ENCODE data around the gene GLI3. TPM values are rescaled to one million over a fixed set of nuclear protein-coding genes. Genes with fewer than 3 reads are reported as not detected.

The GLI3 gene
- polyA plus RNA-seq, 1 of the 3 experiments (the other 2 are of a cell fraction), result 0.08 TPM

DNA sequence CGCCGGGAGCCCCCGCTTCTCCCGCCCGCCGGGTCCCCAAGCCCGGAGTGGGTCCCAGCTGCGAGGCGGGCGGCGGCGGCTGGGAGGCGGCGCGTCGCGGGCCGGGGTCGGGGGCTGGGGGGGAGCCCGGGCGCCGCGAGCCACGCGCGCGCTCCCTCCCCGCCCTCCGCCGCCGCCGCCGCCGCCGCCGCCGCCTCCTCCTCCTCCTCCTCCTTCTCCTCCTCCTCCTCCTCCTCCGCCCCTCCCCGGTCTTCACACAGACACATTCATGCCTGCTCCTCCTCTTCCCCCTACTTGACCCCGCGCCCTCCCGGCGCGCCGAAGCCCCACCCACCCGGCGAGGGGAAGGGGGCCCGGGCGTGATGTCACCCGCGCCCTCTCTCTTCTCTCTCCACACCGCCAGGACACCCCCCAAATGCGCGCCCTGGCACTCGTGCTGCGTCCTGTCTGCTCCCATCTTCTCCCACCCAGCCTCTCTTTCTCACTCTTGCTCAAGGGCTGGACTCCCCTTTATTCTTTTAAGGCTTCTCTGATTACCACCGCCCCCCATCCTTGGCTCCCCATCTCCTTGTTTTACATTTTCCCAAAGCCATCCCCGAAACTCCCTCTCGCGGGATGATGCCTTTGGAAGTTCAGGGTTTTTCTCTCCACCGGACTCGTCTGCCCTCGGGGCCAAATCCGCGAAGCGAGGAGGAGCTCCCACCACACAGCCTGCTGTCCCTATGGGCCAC, 967 bp upstream of the GLI3 start:
- H3K9me2 ChIP-seq, result no peaks in the 10 kb centered on the region
- peak overlapping the region; percentile 97 for H3K4me2 ChIP-seq
- TF ChIP-seq NFIC (IDR thresholded peaks at IDR 0.05; ENCODE audit: borderline replicate concordance), result no peak
- TF ChIP-seq EP300 (IDR thresholded peaks at IDR 0.05; ENCODE audit: borderline replicate concordance in 1 of 2, low read depth in 1 of 2, low read length in 1 of 2), result no peak
- TF ChIP-seq RCOR1 (IDR thresholded peaks at IDR 0.05; ENCODE audit: low read length), result no peak
- TF ChIP-seq POLR2AphosphoS5 (IDR thresholded peaks at IDR 0.05; ENCODE audit: low read depth, low read length), result no peak
- no peak for TF ChIP-seq GABPA (IDR thresholded peaks at IDR 0.05; ENCODE audit: low read depth)
- H3K27me3 ChIP-seq (ENCODE audit: insufficient read depth), result peaks cover 85% of the 10 kb centered on the region
- no peak for DNase-seq
- H3K9me3 ChIP-seq, result no peaks in the 10 kb centered on the region
- POLR2A ChIA-PET, result no interaction called here
- CTCF ChIA-PET, result interaction anchor here (1.0 kb wide), 1 partner anchor 297 kb away, joined by 3 read pairs; no protein-coding TSS in a partner anchor
- H3K79me2 ChIP-seq (ENCODE audit: insufficient read depth), result no peaks in the 10 kb centered on the region
- H3K9ac ChIP-seq, result no peak overlapping the region
- peaks cover 7% of the 10 kb centered on the region for H3F3A ChIP-seq (replicated peaks; ENCODE audit: insufficient read depth)
- peaks cover 0 to 4% of the 10 kb centered on the region in 2 experiments; a peak in 2 of 4 replicates for H3K4me1 ChIP-seq (ENCODE audit: control insufficient read depth in 1 of 2, insufficient read depth in 2 of 2, low read depth in 1 of 2, low read length in 1 of 2)
- H3K27ac ChIP-seq (ENCODE audit: low read depth in 2 of 2, low read length in 1 of 2), result no peak overlapping the region
- H4K20me1 ChIP-seq (ENCODE audit: insufficient read depth), result no peaks in the 10 kb centered on the region
- WGBS (ENCODE audit: low lambda C conversion rate), result 8% methylated on average over 34 of the region's 66 CpGs
- H2AFZ ChIP-seq (ENCODE audit: low read depth), result peak overlapping the region; percentile 89
- H3K4me3 ChIP-seq (ENCODE audit: low read depth in 2 of 2, low read length in 1 of 2), result peak overlapping the region; percentile 49 to 77
- no peaks in the 10 kb centered on the region for H3K36me3 ChIP-seq (replicated peaks in 1 of 2; ENCODE audit: control insufficient read depth in 1 of 2, insufficient read depth in 2 of 2, low read length in 1 of 2)

- Histone ChIP-seq H3F3A (replicated peaks; ENCODE audit: insufficient read depth) (peaks cover 7% of the 10 kb centered on the region), H3K27me3 (ENCODE audit: insufficient read depth) (peaks cover 87% of the 10 kb centered on the region), H4K20me1 (ENCODE audit: insufficient read depth) (no peaks in the 10 kb centered on the region), H2AFZ (ENCODE audit: low read depth) (peak overlapping the region; percentile 81), H3K79me2 (ENCODE audit: insufficient read depth) (no peaks in the 10 kb centered on the region), H3K36me3 (replicated peaks in 1 of 2; ENCODE audit: control insufficient read depth in 1 of 2, insufficient read depth in 2 of 2, low read length in 1 of 2) (no peaks in the 10 kb centered on the region), H3K9ac (no peak overlapping the region), H3K27ac (ENCODE audit: low read depth in 2 of 2, low read length in 1 of 2) (no peak overlapping the region), H3K4me2 (peak overlapping the region; percentile 97), H3K9me3 (no peaks in the 10 kb centered on the region), H3K4me3 (ENCODE audit: low read depth in 2 of 2, low read length in 1 of 2) (peak overlapping the region; percentile 49 to 72; a peak in 3 of 4 replicates), H3K9me2 (no peaks in the 10 kb centered on the region), H3K4me1 (ENCODE audit: control insufficient read depth in 1 of 2, insufficient read depth in 2 of 2, low read depth in 1 of 2, low read length in 1 of 2) (peaks cover 0 to 4% of the 10 kb centered on the region in 2 experiments; a peak in 2 of 4 replicates)
- DNase-seq, result no peak
- no peak for TF ChIP-seq RXRA (IDR thresholded peaks at IDR 0.05; ENCODE audit: borderline replicate concordance, low read depth)
- TF ChIP-seq JUND (IDR thresholded peaks at IDR 0.05), result no peak
- TF ChIP-seq, protein P1, sequence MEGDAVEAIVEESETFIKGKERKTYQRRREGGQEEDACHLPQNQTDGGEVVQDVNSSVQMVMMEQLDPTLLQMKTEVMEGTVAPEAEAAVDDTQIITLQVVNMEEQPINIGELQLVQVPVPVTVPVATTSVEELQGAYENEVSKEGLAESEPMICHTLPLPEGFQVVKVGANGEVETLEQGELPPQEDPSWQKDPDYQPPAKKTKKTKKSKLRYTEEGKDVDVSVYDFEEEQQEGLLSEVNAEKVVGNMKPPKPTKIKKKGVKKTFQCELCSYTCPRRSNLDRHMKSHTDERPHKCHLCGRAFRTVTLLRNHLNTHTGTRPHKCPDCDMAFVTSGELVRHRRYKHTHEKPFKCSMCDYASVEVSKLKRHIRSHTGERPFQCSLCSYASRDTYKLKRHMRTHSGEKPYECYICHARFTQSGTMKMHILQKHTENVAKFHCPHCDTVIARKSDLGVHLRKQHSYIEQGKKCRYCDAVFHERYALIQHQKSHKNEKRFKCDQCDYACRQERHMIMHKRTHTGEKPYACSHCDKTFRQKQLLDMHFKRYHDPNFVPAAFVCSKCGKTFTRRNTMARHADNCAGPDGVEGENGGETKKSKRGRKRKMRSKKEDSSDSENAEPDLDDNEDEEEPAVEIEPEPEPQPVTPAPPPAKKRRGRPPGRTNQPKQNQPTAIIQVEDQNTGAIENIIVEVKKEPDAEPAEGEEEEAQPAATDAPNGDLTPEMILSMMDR (IDR thresholded peaks at IDR 0.05), result no peak
- TF ChIP-seq, protein P2, sequence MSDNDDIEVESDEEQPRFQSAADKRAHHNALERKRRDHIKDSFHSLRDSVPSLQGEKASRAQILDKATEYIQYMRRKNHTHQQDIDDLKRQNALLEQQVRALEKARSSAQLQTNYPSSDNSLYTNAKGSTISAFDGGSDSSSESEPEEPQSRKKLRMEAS (IDR thresholded peaks at IDR 0.05; ENCODE audit: low read depth), result no peak; the same call in 1 of the 2 replicates
- TF ChIP-seq FOXM1 (IDR thresholded peaks at IDR 0.05; ENCODE audit: low read depth), result no peak
- TF ChIP-seq EZH2phosphoT487 (IDR thresholded peaks at IDR 0.05; ENCODE audit: borderline replicate concordance, low read depth), result peak; percentile 86; the same call in 1 of the 2 replicates
- 3% methylated on average over 45 of the region's 76 CpGs for WGBS (ENCODE audit: low lambda C conversion rate)
- POLR2A ChIA-PET, result no interaction called here
- CTCF ChIA-PET, result no interaction called here
Observed at GRCh38 chr7:42236266-42236975, 588 bp downstream of the GLI3 start.

Measured in SK-N-SH (cell line).